HuH-7 (cell line): ENCODE measurements around the gene EEF1E1.

Experiments
- DNase-seq: peaks from one replicate; pipeline ENCODE4 v3.0.0; 2011; ENCODE audit warnings: low spot score

EEF1E1 gene

DNA sequence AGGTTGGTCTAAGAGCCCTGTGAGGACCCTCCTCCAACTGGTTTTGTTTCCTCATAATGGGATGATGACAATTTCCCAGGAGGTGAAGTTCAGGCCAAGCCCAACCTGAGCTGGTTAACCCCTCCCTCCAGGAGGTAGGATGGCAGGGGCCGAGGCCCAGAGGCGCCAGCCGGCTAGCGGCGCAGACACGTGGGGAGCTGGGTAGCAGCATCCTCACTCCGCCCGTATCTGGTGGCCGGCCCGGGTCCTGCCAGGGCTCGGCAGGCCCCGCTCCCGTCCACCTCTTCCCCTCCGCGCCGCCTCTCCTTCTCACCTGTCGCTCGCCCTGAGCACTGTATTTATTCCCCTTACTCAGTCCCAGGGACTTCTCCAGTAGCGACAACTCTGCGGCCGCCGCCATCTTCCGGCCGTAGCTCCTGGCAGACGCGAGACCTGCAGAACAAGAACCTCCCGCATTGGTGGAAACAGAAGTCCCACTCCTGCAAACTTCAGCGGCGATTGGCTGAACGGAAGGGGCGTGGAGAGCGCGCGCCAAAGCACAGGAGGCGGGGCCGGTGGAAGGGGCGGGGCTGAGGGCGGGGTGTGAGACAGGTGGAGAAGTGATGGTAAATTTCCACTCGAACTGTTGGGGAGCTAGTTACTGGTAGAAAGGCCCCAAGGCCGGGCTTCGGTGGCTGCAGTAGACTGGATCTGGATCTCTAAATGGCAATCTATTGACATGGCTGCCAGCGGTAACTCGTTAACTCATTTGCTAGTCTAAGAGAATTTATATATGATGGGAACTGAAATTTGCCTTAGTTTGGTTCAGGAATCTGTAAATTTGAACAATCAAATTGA is at the start of gene EEF1E1:
TSS of gene EEF1E1 (minus strand) at position 427 of the 837 bp plus-strand sequence. CDS start at position 400, 27 bp downstream.
- peak; percentile 86 for DNase-seq

DNA sequence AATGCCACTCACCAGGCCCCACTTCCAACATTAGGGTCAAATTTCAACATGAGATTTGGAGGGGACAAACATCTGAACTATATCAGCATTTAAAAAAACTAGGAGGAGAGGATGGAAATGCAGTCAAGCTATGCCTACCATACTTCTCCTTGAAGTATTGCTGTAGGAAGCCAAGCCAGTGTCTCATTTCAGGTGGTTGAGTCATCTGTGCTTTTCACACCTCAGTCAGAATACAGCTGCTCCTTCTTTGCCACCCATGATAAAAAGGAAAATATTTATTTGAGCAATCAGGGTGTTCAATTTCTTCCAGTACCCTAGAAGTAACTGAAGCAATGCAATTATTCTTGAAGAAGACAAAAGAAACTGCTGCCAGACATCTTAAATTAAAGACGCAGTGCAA is 47.0 kb upstream of the EEF1E1 start:
- no peak for DNase-seq

DNA sequence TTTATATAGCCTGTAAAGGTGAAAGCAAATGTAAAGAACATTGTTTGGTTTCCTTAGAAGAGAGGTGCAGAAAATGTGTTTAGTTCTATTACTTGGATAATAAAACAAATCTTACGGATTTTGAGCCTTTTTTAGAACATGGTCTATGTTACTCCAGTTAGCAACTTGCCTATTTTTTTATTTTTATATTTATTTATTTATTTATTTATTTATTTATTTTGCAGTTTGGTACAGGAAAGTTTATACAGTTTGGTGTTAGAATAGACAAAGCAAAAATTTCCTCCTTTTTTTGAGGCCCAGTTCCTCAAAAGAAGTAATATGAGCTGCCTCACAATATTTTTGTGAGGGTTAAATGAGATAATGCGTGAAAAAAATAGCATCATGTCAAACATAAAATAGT is 41.6 kb upstream of the EEF1E1 start:
- DNase-seq: no peak

DNA sequence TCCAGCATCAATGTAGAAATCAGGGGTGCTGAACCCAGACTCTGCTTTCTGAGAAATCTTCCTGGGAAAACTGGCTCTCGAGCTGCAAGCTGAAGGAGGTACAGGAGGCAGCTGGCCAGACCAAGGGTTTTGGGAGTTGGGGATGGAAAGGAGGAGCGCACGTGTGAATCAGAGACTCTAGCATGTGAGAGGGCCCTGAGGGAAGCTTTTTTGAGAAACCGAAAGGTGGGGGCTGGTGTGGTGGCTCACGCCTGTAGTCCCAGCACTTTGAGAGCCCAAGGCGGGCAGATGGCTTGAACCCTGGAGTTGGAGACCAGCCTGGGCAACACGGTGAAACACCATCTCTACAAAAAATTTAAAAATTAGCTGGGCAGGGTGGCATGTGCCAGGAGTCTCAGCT is 37.1 kb upstream of the EEF1E1 start:
- no peak for DNase-seq

DNA sequence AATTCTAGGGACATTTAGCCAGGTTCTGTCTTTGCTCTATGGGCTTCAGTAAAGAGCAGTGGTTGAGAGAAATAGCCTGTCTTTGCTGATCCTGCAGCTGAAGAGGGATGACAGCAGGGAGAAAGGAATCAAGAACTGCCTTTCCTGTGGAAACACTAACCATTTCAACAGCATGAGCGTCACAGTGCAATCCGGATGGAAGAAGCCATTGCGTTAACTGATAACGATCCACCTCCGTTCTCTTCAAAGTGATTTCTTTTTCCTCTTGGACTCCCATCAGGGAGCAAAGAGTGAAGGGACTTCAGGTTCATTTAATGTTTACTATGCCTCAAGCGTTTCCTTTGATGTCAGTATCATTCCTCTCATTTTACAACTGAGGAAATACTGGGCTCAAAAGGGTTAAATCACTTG is 35.2 kb upstream of the EEF1E1 start:
- peak; percentile 8 for DNase-seq

DNA sequence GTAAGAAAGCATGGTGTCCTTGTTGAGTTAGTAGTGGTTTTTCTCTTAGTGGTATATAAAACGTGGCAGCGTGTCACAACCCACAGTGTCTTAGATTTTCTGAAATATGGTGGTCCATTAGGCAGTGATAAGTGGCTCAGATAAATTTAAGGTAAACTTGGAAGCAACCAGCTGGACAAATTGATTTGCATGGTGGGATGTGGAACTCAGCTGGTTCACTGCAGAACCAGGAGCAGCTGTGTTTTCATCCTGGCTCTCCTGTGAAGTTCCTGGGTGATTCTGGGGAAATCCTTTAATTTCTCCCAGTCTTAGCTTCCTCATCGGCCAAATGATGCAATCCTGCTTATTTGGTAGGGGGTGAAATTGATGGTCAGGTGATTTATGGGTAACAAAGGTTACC is 32.9 kb upstream of the EEF1E1 start:
- DNase-seq: no peak

DNA sequence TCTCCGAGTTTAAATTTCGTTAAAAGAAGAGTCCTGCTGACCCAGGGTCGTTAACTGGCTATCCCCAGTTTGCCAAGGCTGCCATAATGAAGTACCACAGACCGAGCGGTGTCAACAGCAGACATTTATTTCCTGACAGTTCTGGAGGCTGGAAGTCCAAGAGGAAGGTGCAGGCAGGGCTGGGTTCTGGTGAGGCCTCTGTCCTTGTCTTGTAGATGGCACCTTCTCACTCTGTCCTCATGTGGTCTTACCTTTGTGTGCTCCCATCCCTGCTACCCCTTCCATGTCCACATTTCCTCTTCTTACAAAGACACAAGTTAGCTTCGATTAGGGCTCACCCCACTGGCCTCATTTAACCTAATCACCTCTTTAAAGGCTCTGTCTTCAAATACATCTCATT is 29.8 kb upstream of the EEF1E1 start:
- DNase-seq: no peak

DNA sequence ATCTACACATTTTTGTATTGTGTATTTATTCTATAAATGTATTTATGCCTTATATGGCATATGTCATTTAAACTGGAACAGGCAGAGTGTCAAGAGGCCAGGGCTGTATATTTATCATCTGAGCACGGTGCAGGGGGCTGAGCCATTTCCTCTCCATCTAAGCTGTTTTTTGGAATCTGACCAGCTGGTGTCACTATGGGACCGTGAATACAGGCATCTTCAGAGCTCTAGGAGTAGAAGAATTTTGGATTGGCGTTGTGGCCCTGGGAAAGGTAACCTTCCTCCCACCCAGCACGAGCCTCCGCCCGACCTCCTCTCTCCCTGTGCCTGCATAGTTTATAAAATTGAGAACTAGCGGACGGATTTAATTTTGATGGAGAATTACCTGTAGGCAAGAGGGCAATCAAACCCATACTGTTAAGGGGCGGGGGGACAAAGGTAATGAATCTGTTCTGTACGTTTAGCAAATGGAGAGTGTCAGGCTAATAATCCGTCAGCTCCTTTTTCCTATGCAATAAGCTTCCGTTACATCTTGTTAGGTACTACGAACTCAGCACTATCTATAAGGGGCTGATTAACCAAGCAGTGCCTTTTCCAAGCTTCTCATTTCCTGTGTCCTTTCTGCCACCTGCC is 29.0 kb upstream of the EEF1E1 start:
- DNase-seq: peak; percentile 28

DNA sequence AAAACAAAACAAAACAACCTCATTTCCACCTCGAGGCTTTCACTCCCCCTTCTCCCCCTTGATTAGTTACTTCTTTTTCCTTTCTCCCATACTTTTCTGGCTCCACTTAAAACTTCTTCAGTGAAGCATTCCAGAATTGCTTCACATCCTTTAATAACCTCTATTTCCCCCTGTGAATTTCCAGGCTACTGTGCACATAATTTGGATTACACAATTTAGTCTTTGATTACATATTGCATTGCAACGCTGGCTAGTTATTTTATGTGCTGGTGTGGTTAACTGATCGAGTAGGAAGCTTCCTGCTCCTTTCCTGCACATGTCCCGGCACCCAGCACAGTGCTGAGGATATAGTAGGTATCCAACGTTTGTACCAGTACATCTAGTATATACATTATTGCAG is 28.1 kb upstream of the EEF1E1 start:
- no peak for DNase-seq

DNA sequence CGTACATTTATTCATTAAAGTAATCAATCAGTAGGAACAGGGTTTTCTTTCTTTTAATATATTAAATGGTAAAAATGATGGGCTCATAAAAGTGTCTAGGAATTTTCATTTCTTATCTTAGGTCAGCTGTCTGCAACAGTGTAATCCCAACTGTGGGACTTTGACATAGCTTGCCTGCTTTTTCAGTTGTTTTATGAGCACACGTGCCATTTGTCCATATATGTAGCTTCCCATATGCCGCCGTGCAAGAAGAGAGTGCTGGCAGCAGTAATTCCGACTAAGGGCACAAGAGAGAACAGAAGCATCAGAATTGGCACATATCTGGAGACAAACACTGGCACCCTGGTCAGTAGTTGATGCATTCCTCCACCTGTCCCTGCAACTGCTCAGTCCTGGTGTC is 20.9 kb upstream of the EEF1E1 start:
- DNase-seq: no peak

DNA sequence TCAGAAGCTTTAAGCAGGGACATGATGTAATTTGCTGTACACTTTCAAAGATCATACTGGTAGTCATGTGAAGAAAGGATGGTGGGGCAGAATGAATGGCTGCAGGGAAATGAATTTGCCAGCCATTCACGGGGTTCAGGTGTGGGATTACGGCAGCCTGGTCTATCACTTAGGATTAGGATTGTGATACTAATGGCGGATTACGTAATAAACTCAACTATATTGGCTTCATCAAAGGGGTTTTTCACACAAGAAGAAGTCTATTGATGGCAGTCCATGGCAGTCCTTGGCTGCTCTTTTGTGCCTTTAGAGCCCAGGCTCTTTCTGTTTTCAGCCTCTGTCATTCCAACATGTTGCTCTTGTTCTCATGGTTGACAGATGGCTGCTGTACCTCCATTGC is 12.6 kb upstream of the EEF1E1 start:
- DNase-seq: no peak

DNA sequence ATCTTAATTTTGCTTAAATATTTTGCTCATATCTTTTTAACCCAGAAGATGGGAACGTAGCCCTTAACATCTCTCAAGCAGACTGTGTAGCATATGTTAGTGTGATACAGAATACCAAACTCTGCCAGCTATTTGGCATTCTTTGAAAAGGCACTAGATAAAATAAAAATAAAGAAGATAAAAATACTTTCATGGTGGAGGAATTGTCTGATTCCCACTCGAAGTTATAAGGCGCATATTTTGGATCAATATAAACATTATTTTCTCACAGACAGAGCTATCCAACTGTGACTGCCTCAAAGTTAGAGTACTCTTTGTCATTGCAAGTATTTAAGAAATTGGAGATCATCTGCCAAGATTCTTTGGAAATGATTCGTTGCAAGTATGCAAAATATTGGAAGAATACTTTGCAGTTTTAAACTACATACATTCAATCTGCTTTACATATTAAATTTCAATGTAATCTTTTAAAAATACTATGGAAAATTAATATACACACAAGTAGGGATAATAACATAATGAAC is 10.8 kb upstream of the EEF1E1 start:
- DNase-seq: no peak

DNA sequence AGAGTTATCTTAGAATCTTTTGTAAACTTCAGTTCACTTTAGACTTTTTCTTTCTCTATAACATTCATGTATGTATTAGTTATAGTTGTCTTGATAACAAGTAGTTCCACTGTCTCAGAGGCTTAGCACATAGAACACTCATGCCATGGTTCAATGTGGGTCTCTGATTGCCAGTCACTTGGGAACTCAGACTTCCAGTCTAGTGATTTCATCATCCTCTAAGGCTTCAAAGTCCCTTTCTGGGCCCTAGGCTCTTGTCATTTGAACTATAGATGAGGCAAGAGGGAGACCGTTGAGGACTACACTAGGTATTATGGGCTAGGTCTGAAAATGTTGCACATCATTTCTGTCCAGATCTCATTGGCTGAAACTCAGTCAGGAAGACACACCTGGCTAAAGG is 8.4 kb upstream of the EEF1E1 start:
- DNase-seq: no peak

DNA sequence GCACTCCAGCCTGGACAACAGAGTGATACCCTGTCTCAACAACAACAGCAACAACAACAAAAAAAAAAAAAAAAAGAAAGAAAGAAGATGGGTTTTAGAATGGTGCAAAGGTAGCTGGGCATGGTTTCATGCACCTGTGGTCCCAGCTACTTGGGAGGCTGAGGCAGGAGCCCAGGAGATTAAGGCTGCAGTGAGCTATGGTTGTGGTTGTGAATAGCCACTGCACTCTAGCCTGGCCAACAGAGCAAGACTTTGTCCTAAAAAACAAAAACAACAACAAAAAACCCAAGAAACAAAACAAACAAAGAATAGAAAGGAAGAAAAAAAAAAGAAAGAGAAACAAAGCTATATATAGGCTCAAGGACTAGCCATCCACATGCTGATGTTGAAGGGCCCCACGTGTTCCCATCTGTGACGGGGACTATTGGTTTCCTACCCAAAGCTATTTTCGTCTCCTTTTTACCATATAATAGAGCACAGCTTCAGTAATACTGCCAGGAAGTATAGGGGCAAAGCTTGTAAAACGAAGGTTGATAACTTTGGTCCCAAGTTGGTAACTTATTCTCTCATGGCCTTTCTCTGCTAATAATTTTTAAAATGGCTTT is 7.9 kb upstream of the EEF1E1 start:
- no peak for DNase-seq

DNA sequence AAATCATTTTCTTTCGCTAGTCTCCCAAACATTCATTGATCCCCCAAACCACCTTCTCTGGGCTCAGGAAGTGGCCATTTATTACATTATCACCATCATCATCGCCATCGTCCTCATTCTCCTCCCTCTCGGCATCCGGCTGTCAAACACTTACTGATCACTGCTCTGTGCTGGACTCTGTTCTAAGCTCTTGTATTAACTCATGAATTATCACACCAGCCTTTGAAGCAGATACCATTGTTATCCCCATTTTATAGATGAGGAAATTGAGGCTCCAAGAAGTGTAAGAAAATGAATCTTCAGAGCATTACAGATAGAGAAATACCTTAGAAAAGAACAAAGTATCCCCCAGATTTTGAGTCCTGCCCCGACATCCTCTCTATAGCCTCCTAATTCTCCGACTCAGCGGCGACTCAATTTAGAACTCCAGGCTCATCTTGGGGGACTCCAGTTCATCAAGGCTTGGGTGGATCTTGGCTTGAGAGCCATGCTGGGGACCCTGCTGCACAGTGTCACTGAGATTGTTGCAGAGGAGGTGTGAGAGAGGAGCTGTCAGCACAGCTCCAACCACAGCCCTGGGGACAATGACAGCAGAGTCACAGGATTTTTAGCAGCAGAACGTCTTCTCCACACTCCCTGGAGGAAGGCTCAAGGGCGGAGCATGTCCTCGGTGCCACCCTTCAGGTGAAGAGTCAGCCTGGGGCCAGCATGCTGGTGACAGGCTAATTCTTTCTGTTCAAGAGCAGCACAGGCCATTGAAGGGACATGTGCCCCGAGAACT is 6.6 kb upstream of the EEF1E1 start:
- DNase-seq: no peak

DNA sequence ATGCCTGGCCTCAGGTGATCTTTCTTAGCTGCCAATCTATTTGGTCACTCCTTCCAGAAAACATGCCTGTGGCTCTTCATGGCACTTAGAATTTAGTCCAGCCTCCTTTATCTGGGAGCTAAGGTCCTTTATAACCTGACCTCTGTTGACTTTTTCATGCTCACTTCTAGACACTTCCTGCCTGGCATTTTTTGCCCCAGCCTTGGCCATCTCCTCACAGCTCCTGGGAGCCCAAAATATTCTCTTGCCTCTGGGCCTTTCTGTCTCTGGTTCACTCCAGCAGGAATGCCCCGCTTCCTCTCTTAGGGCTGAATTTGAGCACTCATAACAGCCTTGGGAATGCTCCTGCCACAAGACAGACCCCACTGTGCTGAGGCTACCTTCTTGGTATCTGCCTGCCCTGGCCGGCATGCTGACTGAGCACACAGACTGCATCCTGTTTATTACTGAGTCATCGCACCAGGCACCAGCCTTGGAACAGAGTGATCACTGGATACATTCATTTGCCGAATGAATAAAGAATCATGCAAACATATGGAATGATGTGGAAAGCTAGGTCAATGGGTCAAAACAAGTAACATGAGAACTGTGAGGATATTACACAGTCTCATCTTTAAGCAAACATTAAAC is 5.8 kb upstream of the EEF1E1 start:
- no peak for DNase-seq

DNA sequence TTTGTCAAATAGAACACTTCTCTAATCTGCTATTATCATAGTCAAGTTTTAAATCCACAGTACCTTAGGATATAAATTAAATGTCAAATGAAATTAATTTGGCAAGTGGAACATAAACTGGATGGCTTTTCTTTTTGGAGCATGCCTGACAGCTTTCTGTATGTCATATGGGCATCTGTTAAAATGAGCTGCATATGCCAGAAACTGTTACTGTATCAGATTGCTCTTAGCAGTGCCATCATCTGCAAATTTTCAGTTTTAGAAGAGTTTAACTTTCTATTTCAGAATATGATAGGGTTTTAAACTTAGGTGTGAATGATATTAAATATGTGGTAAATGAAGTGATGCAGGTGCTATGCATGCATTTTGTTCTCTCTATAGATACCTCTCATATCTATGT is 3.4 kb upstream of the EEF1E1 start:
- DNase-seq: no peak

DNA sequence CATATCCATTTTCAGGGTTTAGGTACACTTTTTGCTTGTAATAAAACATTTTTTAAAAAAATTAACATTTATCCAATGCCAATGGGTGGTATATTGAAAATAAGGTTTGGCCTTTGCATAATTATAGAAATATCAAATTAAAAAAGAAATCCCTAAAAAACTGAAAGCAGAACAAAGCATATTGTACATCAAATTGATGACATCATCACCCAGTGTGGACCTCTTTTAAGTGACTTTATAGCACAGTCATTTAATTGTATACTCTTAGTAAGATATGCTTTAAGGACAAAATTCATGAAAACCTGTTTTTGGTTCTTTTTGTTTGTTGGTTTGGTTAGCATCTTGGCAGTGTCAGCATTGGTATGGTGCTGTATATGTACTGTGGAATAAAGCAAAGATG is 1.4 kb upstream of the EEF1E1 start:
- DNase-seq: no peak

DNA sequence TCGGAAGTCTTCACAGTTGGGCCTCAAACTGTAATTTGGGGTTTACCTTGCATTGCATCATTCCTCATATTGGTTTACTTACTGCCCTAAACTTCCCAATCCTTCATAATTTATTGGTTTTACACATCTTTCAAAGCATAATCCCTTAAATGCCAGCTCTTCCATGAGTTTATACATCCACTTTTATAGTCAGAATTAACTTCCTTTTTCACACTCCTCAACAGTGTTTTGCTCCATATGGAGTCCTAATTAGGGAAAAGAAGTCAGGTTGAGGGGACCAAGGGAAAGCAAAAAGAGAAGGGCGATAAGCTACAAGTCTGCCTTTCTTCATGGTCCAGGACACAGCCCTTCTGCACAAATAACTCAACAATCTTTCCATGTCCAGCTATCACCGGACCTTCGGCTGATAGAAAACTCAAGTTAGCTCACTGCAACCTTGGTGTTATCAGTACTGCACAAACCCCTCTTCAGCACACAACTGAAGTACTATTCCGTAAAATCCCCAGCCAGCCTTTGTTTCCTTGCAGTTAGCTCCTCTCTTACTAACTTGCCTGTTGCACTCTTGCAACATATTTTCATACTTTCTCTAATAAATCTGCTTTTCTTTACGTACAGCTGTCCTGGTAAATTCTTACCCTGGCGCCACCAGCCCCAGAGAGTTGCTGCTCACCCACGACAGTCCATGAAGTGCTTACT is 2.0 kb downstream of the EEF1E1 start:
- no peak for DNase-seq

DNA sequence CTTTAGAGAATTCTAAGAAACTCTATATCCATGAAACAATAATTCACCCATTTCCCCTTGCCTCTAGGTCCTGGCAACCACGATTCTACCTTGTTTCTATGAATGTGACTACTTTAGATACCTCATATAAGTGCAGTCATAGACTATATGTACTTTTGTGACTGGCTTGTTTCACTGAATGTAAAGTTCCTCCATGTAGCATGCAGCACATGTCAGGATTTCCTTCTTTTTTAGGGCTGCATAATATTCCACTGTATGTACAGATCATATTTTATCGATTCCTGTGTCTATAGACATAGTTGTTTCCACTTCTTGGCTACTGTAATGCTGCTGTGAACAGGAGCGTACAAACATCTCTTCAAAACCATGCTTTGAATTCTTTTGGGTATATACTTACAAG is 11.7 kb downstream of the EEF1E1 start:
- no peak for DNase-seq

DNA sequence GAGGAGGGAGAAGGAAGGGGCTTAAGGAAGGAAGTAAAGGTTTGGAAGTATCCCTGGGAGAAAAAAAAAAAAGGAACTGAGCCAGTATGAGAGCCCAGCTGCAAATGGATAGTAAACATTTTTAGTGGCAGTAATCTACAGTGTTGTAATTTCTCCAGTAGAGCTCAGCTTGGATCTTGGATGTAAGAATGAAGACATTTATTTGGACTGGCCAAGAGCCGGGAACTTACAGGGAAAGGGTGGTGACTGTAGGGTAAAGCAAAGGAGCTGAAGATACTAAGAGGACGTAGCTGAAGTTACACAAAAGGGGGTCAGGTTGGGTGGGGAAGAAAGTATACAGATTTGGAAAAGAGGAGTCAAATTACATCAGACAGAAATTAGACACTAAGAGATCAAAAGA is 13.5 kb downstream of the EEF1E1 start:
- DNase-seq: no peak
